Measurements from ENCODE around the gene TANGO6.

Gene TANGO6

GRCh38 chr16:68910051-68910450, 66.7 kb downstream of the TANGO6 start:
- DNase-seq (ENCODE audit: low spot score) = no peak

- DNase-seq (ENCODE audit: low spot score) = no peak
These were observed 72.3 kb downstream of the TANGO6 start for GRCh38 chr16:68915589-68915988.

- DNase-seq (ENCODE audit: low spot score) = no peak
These were observed 74.2 kb downstream of the TANGO6 start for GRCh38 chr16:68917541-68917940.

- no peak for DNase-seq (ENCODE audit: low spot score)
These were observed 77.0 kb downstream of the TANGO6 start for GRCh38 chr16:68920349-68920748.

GRCh38 chr16:68921637-68922036, 78.3 kb downstream of the TANGO6 start:
- no peak for DNase-seq (ENCODE audit: low spot score)

GRCh38 chr16:68923116-68923515, 79.8 kb downstream of the TANGO6 start:
- no peak for DNase-seq (ENCODE audit: low spot score)

- no peak for DNase-seq (ENCODE audit: low spot score)
These were observed 83.7 kb downstream of the TANGO6 start for GRCh38 chr16:68927018-68927417.

- DNase-seq (ENCODE audit: low spot score) = no peak
These were observed 87.9 kb downstream of the TANGO6 start for GRCh38 chr16:68931196-68931595.

GRCh38 chr16:68934402-68934801, 91.1 kb downstream of the TANGO6 start:
- DNase-seq (ENCODE audit: low spot score) = no peak

- no peak for DNase-seq (ENCODE audit: low spot score)
These were observed 91.7 kb downstream of the TANGO6 start for GRCh38 chr16:68935008-68935407.

- DNase-seq (ENCODE audit: low spot score) = peak; percentile 40
These were observed 93.7 kb downstream of the TANGO6 start for GRCh38 chr16:68936736-68937631.

GRCh38 chr16:68939692-68940320, 96.5 kb downstream of the TANGO6 start:
- no peak for DNase-seq (ENCODE audit: low spot score)

GRCh38 chr16:68940816-68941215, 97.5 kb downstream of the TANGO6 start:
- DNase-seq (ENCODE audit: low spot score) = no peak

- DNase-seq (ENCODE audit: low spot score) = no peak
These were observed 100.6 kb downstream of the TANGO6 start for GRCh38 chr16:68943961-68944360.

- DNase-seq (ENCODE audit: low spot score) = no peak
These were observed 105.0 kb downstream of the TANGO6 start for GRCh38 chr16:68948230-68948910.

- peak; percentile 53 for DNase-seq (ENCODE audit: low spot score)
These were observed 108.9 kb downstream of the TANGO6 start for GRCh38 chr16:68951991-68952877.

GRCh38 chr16:68954911-68955635, 111.7 kb downstream of the TANGO6 start:
- no peak for DNase-seq (ENCODE audit: low spot score)

GRCh38 chr16:68960910-68961309, 117.6 kb downstream of the TANGO6 start:
- no peak for DNase-seq (ENCODE audit: low spot score)

- no peak for DNase-seq (ENCODE audit: low spot score)
These were observed 118.6 kb downstream of the TANGO6 start for GRCh38 chr16:68961778-68962402.

- no peak for DNase-seq (ENCODE audit: low spot score)
These were observed 126.0 kb downstream of the TANGO6 start for GRCh38 chr16:68969338-68969737.

- no peak for DNase-seq (ENCODE audit: low spot score)
These were observed 128.7 kb downstream of the TANGO6 start for GRCh38 chr16:68972013-68972412.
